Breast epithelium (tissue), 4 donors: Measurements from ENCODE around the gene DCTPP1. TPM values are rescaled to one million over a fixed set of nuclear protein-coding genes. Genes with fewer than 3 reads are reported as not detected.
A peak's percentile ranks its signal among the peaks of the same experiment; 100 is the strongest.

Source experiments
- DNase-seq, 2 donors: peaks; one replicate each; pipeline ENCODE4 v3.0.0-alpha.2; 2019; ENCODE audit warnings: low spot score in 2 of 2
- H3K27ac ChIP-seq, 2 donors: fragments of 200-600 bp; sonication (generic) in 1 of 2; one replicate each; pipeline ENCODE4 v1.5.1; 2016 to 2019; ENCODE audit warnings: mild to moderate bottlenecking in 1 of 2
- H3K27me3 ChIP-seq, 2 donors: fragments of 200-600 bp; sonication (generic) in 1 of 2; one replicate each; pipeline versions ENCODE4 v1.5.1 to v1.6.0; 2017 to 2019; ENCODE audit warnings: control low read depth in 1 of 2, mild to moderate bottlenecking in 1 of 2
- H3K36me3 ChIP-seq: fragments of 200-600 bp; one replicate; pipeline ENCODE4 v1.5.1; 2019
- H3K4me1 ChIP-seq, 2 donors: fragments of 200-600 bp; sonication (generic); one replicate each; pipeline ENCODE4 v1.5.1; 2016 to 2019; ENCODE audit warnings: control low read depth in 1 of 2
- H3K4me3 ChIP-seq, 3 donors: fragments of 200-600 bp; sonication (generic); 1 replicate in 2 of 3; 2 replicates in 1 of 3; pipeline ENCODE4 v1.5.1; 2016 to 2019; ENCODE audit warnings: mild to moderate bottlenecking in 3 of 3, moderate library complexity in 2 of 3
- H3K9me3 ChIP-seq, 2 donors: fragments of 200-600 bp; sonication (generic) in 1 of 2; one replicate each; pipeline ENCODE4 v1.5.1; 2016 to 2019; ENCODE audit warnings: control low read depth in 1 of 2
- POLR2A ChIP-seq: fragments of 450-650 bp; IDR thresholded peaks from one replicate; pipeline ENCODE4 v1.6.1; 2016; ENCODE audit warnings: antibody characterized with exemption, mild to moderate bottlenecking, moderate library complexity
- POLR2AphosphoS5 ChIP-seq, 3 donors: sonication (generic); formaldehyde crosslinking; IDR thresholded peaks; one replicate each; pipeline ENCODE4 v1.6.1; 2017; ENCODE audit warnings: antibody characterized with exemption in 3 of 3
- intact Hi-C: fragments of 100-400 bp; cut with DNase I; formaldehyde crosslinking; loops from one replicate; pipeline ENCODE4 v1.15.1; 2023; ENCODE audit warnings: low total_unique reads
- total RNA-seq, 3 donors: library from RNA; depleted of rRNA; stranded (reverse); fragments of >200 nt; gene quantifications; one replicate each; pipeline ENCODE4 v1.1.0, GENCODE V29; 2016
- TF ChIP-seq, protein P1 (sequence below), 3 donors: fragments of 450-650 bp; IDR thresholded peaks; one replicate each; pipeline ENCODE4 v1.5.1; 2016 to 2017; ENCODE audit warnings: antibody characterized with exemption in 3 of 3, mild to moderate bottlenecking in 3 of 3, moderate library complexity in 3 of 3

Gene DCTPP1
- total RNA-seq, 3 donors from 2014 or later = 11.2 to 25.6 (median 20.1) TPM

- peak overlapping the region in 2 of 3 donors; percentile 11 to 20 for H3K4me3 ChIP-seq
- TF ChIP-seq, protein P1, sequence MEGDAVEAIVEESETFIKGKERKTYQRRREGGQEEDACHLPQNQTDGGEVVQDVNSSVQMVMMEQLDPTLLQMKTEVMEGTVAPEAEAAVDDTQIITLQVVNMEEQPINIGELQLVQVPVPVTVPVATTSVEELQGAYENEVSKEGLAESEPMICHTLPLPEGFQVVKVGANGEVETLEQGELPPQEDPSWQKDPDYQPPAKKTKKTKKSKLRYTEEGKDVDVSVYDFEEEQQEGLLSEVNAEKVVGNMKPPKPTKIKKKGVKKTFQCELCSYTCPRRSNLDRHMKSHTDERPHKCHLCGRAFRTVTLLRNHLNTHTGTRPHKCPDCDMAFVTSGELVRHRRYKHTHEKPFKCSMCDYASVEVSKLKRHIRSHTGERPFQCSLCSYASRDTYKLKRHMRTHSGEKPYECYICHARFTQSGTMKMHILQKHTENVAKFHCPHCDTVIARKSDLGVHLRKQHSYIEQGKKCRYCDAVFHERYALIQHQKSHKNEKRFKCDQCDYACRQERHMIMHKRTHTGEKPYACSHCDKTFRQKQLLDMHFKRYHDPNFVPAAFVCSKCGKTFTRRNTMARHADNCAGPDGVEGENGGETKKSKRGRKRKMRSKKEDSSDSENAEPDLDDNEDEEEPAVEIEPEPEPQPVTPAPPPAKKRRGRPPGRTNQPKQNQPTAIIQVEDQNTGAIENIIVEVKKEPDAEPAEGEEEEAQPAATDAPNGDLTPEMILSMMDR (IDR thresholded peaks at IDR 0.05) = no peak
- no peak for TF ChIP-seq POLR2A
- no peak for TF ChIP-seq POLR2AphosphoS5 (IDR thresholded peaks at IDR 0.05)
- no peaks in the 10 kb centered on the region for H3K4me1 ChIP-seq
- intact Hi-C loops = no loop called here
- H3K36me3 ChIP-seq = no peaks in the 10 kb centered on the region
- no peak overlapping the region for H3K27ac ChIP-seq
- no peaks in the 10 kb centered on the region for H3K9me3 ChIP-seq
- DNase-seq = no peak
- peaks cover 0 to 10% of the 10 kb centered on the region in 2 donors for H3K27me3 ChIP-seq
Observed at GRCh38 chr16:30474074-30474452, 44.2 kb upstream of the DCTPP1 start.

GRCh38 chr16:30473231-30474073 lies 43.6 kb upstream of the DCTPP1 start:
- intact Hi-C loops = no loop called here
- Histone ChIP-seq H3K27ac (no peak overlapping the region), H3K27me3 (peaks cover 0 to 10% of the 10 kb centered on the region in 2 donors), H3K4me3 (peak overlapping the region in 2 of 3 donors; percentile 11 to 20), H3K9me3 (no peaks in the 10 kb centered on the region), H3K4me1 (no peaks in the 10 kb centered on the region), H3K36me3 (no peaks in the 10 kb centered on the region)
- DNase-seq = no peak
- TF ChIP-seq, protein P1 (IDR thresholded peaks at IDR 0.05) = no peak
- no peak for TF ChIP-seq POLR2A
- no peak for TF ChIP-seq POLR2AphosphoS5 (IDR thresholded peaks at IDR 0.05)

- no peak for TF ChIP-seq POLR2A
- TF ChIP-seq, protein P1 (IDR thresholded peaks at IDR 0.05) = no peak
- TF ChIP-seq POLR2AphosphoS5 (IDR thresholded peaks at IDR 0.05) = peak in 1 of 3 donors; percentile 24
- intact Hi-C loops = no loop called here
- Histone ChIP-seq H3K27me3 (peaks cover 0 to 10% of the 10 kb centered on the region in 2 donors), H3K4me1 (no peaks in the 10 kb centered on the region), H3K36me3 (no peaks in the 10 kb centered on the region), H3K4me3 (peak within 1 kb of the TSS in 2 of 3 donors; percentile 11 to 20), H3K9me3 (no peaks in the 10 kb centered on the region), H3K27ac (no peak within 1 kb of the TSS)
- DNase-seq = peak in 1 of 2 donors; percentile 24
Observed at GRCh38 chr16:30472328-30472942, 42.6 kb upstream of the DCTPP1 start, which contains the start of gene ITGAL. Gene ITGAL (plus strand): TSS chr16:30472742. CDS start chr16:30472838, 96 bp downstream.

- no peaks in the 10 kb centered on the region for H3K36me3 ChIP-seq
- no peak for DNase-seq
- no peaks in the 10 kb centered on the region for H3K4me1 ChIP-seq
- no peak overlapping the region for H3K27ac ChIP-seq
- peaks cover 0 to 10% of the 10 kb centered on the region in 2 donors for H3K27me3 ChIP-seq
- no peak overlapping the region for H3K4me3 ChIP-seq
- no peaks in the 10 kb centered on the region for H3K9me3 ChIP-seq
- TF ChIP-seq POLR2A (no peak), POLR2AphosphoS5 (IDR thresholded peaks at IDR 0.05) (no peak)
- TF ChIP-seq, protein P1 (IDR thresholded peaks at IDR 0.05) = no peak
- intact Hi-C loops = no loop called here
Observed at GRCh38 chr16:30470632-30470995, 40.8 kb upstream of the DCTPP1 start.

DNA sequence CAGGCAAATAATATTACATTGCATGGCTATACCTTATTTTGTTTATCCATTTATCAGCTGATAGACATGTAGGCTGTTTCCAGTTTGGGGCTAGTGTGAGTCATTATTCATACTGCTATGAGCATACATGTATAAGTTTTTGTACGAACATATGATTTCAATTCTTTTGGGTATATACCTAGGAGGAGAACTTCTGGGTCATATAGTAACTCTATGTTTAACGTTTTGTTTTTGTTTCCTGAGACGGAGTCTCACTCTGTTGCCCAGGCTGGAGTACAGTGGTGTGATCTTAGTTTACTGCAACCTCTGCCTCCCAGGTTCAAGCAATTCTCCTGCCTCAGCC lies 40.3 kb upstream of the DCTPP1 start:
- Histone ChIP-seq H3K36me3 (no peaks in the 10 kb centered on the region), H3K4me1 (no peaks in the 10 kb centered on the region), H3K27ac (no peak overlapping the region), H3K9me3 (no peaks in the 10 kb centered on the region), H3K27me3 (peaks cover 0 to 10% of the 10 kb centered on the region in 2 donors), H3K4me3 (no peak overlapping the region)
- TF ChIP-seq, protein P1 (IDR thresholded peaks at IDR 0.05) = no peak
- TF ChIP-seq POLR2AphosphoS5 (IDR thresholded peaks at IDR 0.05) (no peak), POLR2A (no peak)
- intact Hi-C loops = no loop called here
- DNase-seq = no peak
